ENCODE measurements around the gene FLACC1. TPM values are rescaled to one million over a fixed set of nuclear protein-coding genes. Genes with fewer than 3 reads are reported as not detected.

The FLACC1 gene
- polyA plus RNA-seq, 3 donors = 0.16 to 0.91 TPM; not detected in 1

- Histone ChIP-seq H3K4me2 (replicated peaks; ENCODE audit: extremely low read depth, low read length, poor library complexity, severe bottlenecking) (peak within 1 kb of the TSS; percentile 96), H3K9me3 (replicated peaks in 1 of 2; ENCODE audit: control insufficient read depth in 1 of 2, insufficient read depth in 1 of 2, low read length in 2 of 2) (no peaks in the 10 kb centered on the region), H3K27me3 (ENCODE audit: control insufficient read depth in 2 of 2, insufficient read depth in 2 of 2, low read length in 2 of 2) (no peaks in the 10 kb centered on the region), H3K4me1 (ENCODE audit: control insufficient read depth in 1 of 2, insufficient read depth in 2 of 2, low read length in 2 of 2) (peaks cover 62 to 87% of the 10 kb centered on the region in 2 donors), H4K20me1 (ENCODE audit: insufficient read depth, low read length) (peaks cover 30% of the 10 kb centered on the region), H3K9ac (ENCODE audit: insufficient read depth, low read length, poor library complexity, severe bottlenecking) (peak within 1 kb of the TSS; percentile 67), H3K27ac (ENCODE audit: low read depth in 1 of 2, low read length in 2 of 2) (peak within 1 kb of the TSS; percentile 95 to 97), H3K36me3 (replicated peaks in 1 of 2; ENCODE audit: control insufficient read depth in 1 of 2, insufficient read depth in 2 of 2, low read length in 2 of 2) (peaks cover 0 to 1% of the 10 kb centered on the region in 2 donors), H3K79me2 (ENCODE audit: insufficient read depth, low read length) (peaks cover 79% of the 10 kb centered on the region), H2AFZ (ENCODE audit: insufficient read depth, low read depth, low read length, poor library complexity, severe bottlenecking) (peak within 1 kb of the TSS; percentile 58), H3K4me3 (replicated peaks in 1 of 3; ENCODE audit: low read depth in 2 of 3, low read length in 3 of 3) (peak within 1 kb of the TSS; percentile 76 to 87 (median 82))
- Mint-ChIP-seq H3K4me1 (peaks cover 71% of the 10 kb centered on the region), H3K9me3 (peaks cover 0 to 2% (median 0%) of the 10 kb centered on the region in 7 donors), H3K4me3 (peak within 1 kb of the TSS; percentile 97 to 100), H3K27me3 (ENCODE audit: low read depth in 3 of 3) (peaks cover 0 to 1% (median 0%) of the 10 kb centered on the region in 3 donors), H3K27ac (peak within 1 kb of the TSS; percentile 98 to 100 (median 99)), H3K36me3 (peaks cover 1 to 8% of the 10 kb centered on the region in 2 donors)
- TF ChIP-seq CTCF (IDR thresholded peaks at IDR 0.05) = no peak
- DNase-seq = peak; percentile 81 to 95 (median 90)
- intact Hi-C loops (cut with micrococcal nuclease) = no loop called here
- WGBS (ENCODE audit: insufficient coverage) = 0% methylated on average over 10 of the region's 10 CpGs
Measured at GRCh38 chr2:201260302-201260800, 96.8 kb downstream of the FLACC1 start, which contains the start of gene CASP8. Gene CASP8 (plus strand): TSS chr2:201260536. CDS start chr2:201266487, 5,951 bp downstream.

GRCh38 chr2:201258666-201259615, 98.2 kb downstream of the FLACC1 start:
- H2AFZ ChIP-seq (ENCODE audit: insufficient read depth, low read depth, low read length, poor library complexity, severe bottlenecking) = peak overlapping the region; percentile 25
- Mint-ChIP-seq H3K36me3 (peaks cover 3% of the 10 kb centered on the region in 2 donors), H3K27ac (peak overlapping the region; percentile 98 to 100 (median 99)), H3K9me3 (no peaks in the 10 kb centered on the region), H3K4me1 (peaks cover 65% of the 10 kb centered on the region), H3K4me3 (peak overlapping the region; percentile 97 to 99), H3K27me3 (ENCODE audit: low read depth in 3 of 3) (no peaks in the 10 kb centered on the region)
- H3K9ac ChIP-seq (ENCODE audit: insufficient read depth, low read length, poor library complexity, severe bottlenecking) = peak overlapping the region; percentile 80
- H3K4me3 ChIP-seq (replicated peaks in 1 of 3; ENCODE audit: low read depth in 2 of 3, low read length in 3 of 3) = peak overlapping the region; percentile 69 to 87 (median 76)
- no peaks in the 10 kb centered on the region for H3K27me3 ChIP-seq (ENCODE audit: control insufficient read depth in 2 of 2, insufficient read depth in 2 of 2, low read length in 2 of 2)
- intact Hi-C loops (cut with micrococcal nuclease) = no loop called here
- no peaks in the 10 kb centered on the region for H3K36me3 ChIP-seq (replicated peaks in 1 of 2; ENCODE audit: control insufficient read depth in 1 of 2, insufficient read depth in 2 of 2, low read length in 2 of 2)
- 0% methylated on average over 4 of the region's 15 CpGs for WGBS (ENCODE audit: insufficient coverage)
- H3K27ac ChIP-seq (ENCODE audit: low read depth in 1 of 2, low read length in 2 of 2) = peak overlapping the region; percentile 95 to 97
- no peaks in the 10 kb centered on the region for H3K9me3 ChIP-seq (replicated peaks in 1 of 2; ENCODE audit: control insufficient read depth in 1 of 2, insufficient read depth in 1 of 2, low read length in 2 of 2)
- DNase-seq = peak; percentile 34 to 50 (median 40)
- peaks cover 61 to 85% of the 10 kb centered on the region in 2 donors for H3K4me1 ChIP-seq (ENCODE audit: control insufficient read depth in 1 of 2, insufficient read depth in 2 of 2, low read length in 2 of 2)
- peaks cover 16% of the 10 kb centered on the region for H4K20me1 ChIP-seq (ENCODE audit: insufficient read depth, low read length)
- no peak for TF ChIP-seq CTCF (IDR thresholded peaks at IDR 0.05)
- H3K4me2 ChIP-seq (replicated peaks; ENCODE audit: extremely low read depth, low read length, poor library complexity, severe bottlenecking) = peak overlapping the region; percentile 96
- peaks cover 76% of the 10 kb centered on the region for H3K79me2 ChIP-seq (ENCODE audit: insufficient read depth, low read length)
